Mucosa of descending colon (tissue), 3 donors: ENCODE data around the gene SYNDIG1. TPM values are rescaled to one million over a fixed set of nuclear protein-coding genes. Genes with fewer than 3 reads are reported as not detected.

ENCODE experiments used
- ATAC-seq: fragments of 200-7000 bp; cut with Tn5 transposase; one replicate; pipeline ENCODE4 v1.9.1; 2020; ENCODE audit warnings: mild to moderate bottlenecking, moderate library complexity
- DNase-seq, 3 donors: peaks; one replicate each; pipeline ENCODE4 v3.0.0-alpha.2; 2020
- H3K36me3 ChIP-seq: fragments of 200-600 bp; one replicate; pipeline ENCODE4 v1.8.0; 2021; ENCODE audit warnings: low read depth, mild to moderate bottlenecking
- H3K4me1 ChIP-seq: fragments of 200-600 bp; one replicate; pipeline ENCODE4 v1.8.0; 2021; ENCODE audit warnings: low read depth, mild to moderate bottlenecking
- H3K4me3 ChIP-seq: fragments of 200-600 bp; one replicate; pipeline ENCODE4 v1.8.0; 2021; ENCODE audit warnings: mild to moderate bottlenecking
- H3K9me3 ChIP-seq: fragments of 200-600 bp; one replicate; pipeline ENCODE4 v1.8.0; 2021; ENCODE audit warnings: mild to moderate bottlenecking
- CTCF ChIP-seq: fragments of 200-600 bp; IDR thresholded peaks from one replicate; pipeline ENCODE4 v1.8.0; 2022; ENCODE audit warnings: antibody characterized with exemption, mild to moderate bottlenecking
- intact Hi-C, 2 donors: fragments of 100-400 bp; cut with DNase I in 1 of 2; cut with micrococcal nuclease in 1 of 2; formaldehyde crosslinking; loops; one replicate each; pipeline versions ENCODE4 v1.11.0 to v1.11.1; 2022; cut with DNase I, micrococcal nuclease
- total RNA-seq, 3 donors: library from RNA; stranded (reverse); fragmentation: NEBNext Ultra II Directional in 2 of 3; extraction: Animal tissue kit (Norgen Biotek cat#: 25700) in 2 of 3; gene quantifications; one replicate each; pipeline versions ENCODE4 v1.2.1 to v1.2.4, GENCODE V29; 2021 to 2023
- donor health status: DM: no; HTN: no; CAD: no; lungs with moderate emphysema.
- donor health status: DM: no; HTN: no; CAD: no.
- donor health status: DM: no; HTN: yes; CAD: no.

Gene SYNDIG1
- total RNA-seq, 3 donors from 2014 or later: 0.12 to 0.46 (median 0.35) TPM

- intact Hi-C loops: no loop called here
- Histone ChIP-seq H3K4me1 (no peaks in the 10 kb centered on the region), H3K9me3 (no peaks in the 10 kb centered on the region), H3K4me3 (no peak overlapping the region), H3K36me3 (no peaks in the 10 kb centered on the region)
- no peak for TF ChIP-seq CTCF
- DNase-seq (no peak), ATAC-seq (no peak)
Measured at GRCh38 chr20:24640276-24640675, 170.8 kb downstream of the SYNDIG1 start.

GRCh38 chr20:24640686-24641085, 171.3 kb downstream of the SYNDIG1 start:
- no peaks in the 10 kb centered on the region for H3K9me3 ChIP-seq
- H3K4me3 ChIP-seq: no peak overlapping the region
- intact Hi-C loops: no loop called here
- TF ChIP-seq CTCF: no peak
- DNase-seq (no peak), ATAC-seq (no peak)
- H3K36me3 ChIP-seq: no peaks in the 10 kb centered on the region
- no peaks in the 10 kb centered on the region for H3K4me1 ChIP-seq

GRCh38 chr20:24643731-24644626, 174.6 kb downstream of the SYNDIG1 start:
- H3K9me3 ChIP-seq: no peaks in the 10 kb centered on the region
- no peaks in the 10 kb centered on the region for H3K4me1 ChIP-seq
- intact Hi-C loops: no loop called here
- H3K36me3 ChIP-seq: no peaks in the 10 kb centered on the region
- no peak overlapping the region for H3K4me3 ChIP-seq
- TF ChIP-seq CTCF: no peak
- ATAC-seq (no peak), DNase-seq (no peak)

GRCh38 chr20:24646321-24646720, 176.9 kb downstream of the SYNDIG1 start:
- Histone ChIP-seq H3K9me3 (no peaks in the 10 kb centered on the region), H3K36me3 (no peaks in the 10 kb centered on the region), H3K4me1 (no peaks in the 10 kb centered on the region), H3K4me3 (no peak overlapping the region)
- ATAC-seq: no peak
- no peak for TF ChIP-seq CTCF
- DNase-seq: no peak
- intact Hi-C loops: no loop called here

GRCh38 chr20:24647713-24648112, 178.3 kb downstream of the SYNDIG1 start:
- no peaks in the 10 kb centered on the region for H3K9me3 ChIP-seq
- intact Hi-C loops: no loop called here
- no peak for TF ChIP-seq CTCF
- no peaks in the 10 kb centered on the region for H3K36me3 ChIP-seq
- ATAC-seq (no peak), DNase-seq (no peak)
- H3K4me1 ChIP-seq: no peaks in the 10 kb centered on the region
- H3K4me3 ChIP-seq: no peak overlapping the region
